Hepatocyte (in vitro differentiated cells): ENCODE data around the gene PARP12.

ENCODE experiments used
- EZH2phosphoT487 ChIP-seq: fragments of 200-600 bp; sonication (generic); IDR thresholded peaks from one replicate; pipeline ENCODE4 v1.6.1; 2018; ENCODE audit warnings: antibody characterized with exemption, mild to moderate bottlenecking, low read depth, moderate library complexity; ENCODE audit not compliant: unreplicated experiment, severe bottlenecking
- TF ChIP-seq, protein P1 (sequence below): fragments of 200-600 bp; sonication (generic); IDR thresholded peaks from 2 replicates; pipeline ENCODE4 v1.5.1; 2016; ENCODE audit warnings: antibody characterized with exemption, mild to moderate bottlenecking; ENCODE audit not compliant: poor library complexity

DNA sequence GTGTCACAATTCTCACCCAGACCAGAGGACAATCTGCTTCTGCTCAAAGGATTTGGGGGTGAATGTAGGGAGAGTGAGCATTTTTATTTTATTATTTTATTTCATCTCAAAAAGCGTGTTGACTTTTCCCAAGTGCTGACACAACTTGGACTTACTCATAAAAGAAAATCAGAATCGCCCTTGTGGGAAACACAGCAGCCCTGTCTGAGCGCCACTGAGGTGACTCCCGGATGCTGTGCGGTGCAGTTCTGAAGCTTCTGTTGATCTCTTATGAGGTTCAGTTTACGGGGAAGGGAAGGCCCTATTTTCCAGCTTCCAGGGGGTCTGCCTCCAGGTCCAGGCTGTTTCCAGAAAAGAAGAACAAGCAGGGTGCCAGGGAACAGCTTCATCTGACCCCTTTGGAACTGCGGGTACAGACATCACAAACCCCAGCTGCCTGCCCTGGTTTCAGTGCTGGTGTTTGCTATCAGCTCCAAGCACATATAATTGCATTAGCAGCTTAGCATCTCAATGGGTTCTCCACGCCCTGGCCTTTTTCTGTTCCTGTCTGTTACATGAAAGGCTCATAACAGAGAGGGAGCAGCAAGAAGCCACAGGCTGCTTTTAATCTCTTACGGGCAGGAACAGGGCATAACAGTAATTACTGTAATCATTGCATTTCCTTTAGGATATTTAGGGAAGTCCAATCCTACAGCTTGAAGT lies 52.4 kb downstream of the PARP12 start:
- TF ChIP-seq, protein P1, sequence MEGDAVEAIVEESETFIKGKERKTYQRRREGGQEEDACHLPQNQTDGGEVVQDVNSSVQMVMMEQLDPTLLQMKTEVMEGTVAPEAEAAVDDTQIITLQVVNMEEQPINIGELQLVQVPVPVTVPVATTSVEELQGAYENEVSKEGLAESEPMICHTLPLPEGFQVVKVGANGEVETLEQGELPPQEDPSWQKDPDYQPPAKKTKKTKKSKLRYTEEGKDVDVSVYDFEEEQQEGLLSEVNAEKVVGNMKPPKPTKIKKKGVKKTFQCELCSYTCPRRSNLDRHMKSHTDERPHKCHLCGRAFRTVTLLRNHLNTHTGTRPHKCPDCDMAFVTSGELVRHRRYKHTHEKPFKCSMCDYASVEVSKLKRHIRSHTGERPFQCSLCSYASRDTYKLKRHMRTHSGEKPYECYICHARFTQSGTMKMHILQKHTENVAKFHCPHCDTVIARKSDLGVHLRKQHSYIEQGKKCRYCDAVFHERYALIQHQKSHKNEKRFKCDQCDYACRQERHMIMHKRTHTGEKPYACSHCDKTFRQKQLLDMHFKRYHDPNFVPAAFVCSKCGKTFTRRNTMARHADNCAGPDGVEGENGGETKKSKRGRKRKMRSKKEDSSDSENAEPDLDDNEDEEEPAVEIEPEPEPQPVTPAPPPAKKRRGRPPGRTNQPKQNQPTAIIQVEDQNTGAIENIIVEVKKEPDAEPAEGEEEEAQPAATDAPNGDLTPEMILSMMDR = no peak
- no peak for TF ChIP-seq EZH2phosphoT487
